Measurements from ENCODE around the gene POU2F2. TPM values are rescaled to one million over a fixed set of nuclear protein-coding genes. Genes with fewer than 3 reads are reported as not detected.

The POU2F2 gene
- total and polyA plus RNA-seq, 9 of the 15 experiments (the other 6 are each of a cell fraction or from before 2014, with no cell fraction given), result 0.03 to 0.68 (median 0.14) TPM

GRCh38 chr19:42075616-42076379 is 56.4 kb downstream of the POU2F2 start, which contains the start of gene ZNF574 (continued):
- TF ChIP-seq ARID2 (IDR thresholded peaks at IDR 0.05) (no peak), THRAP3 (IDR thresholded peaks at IDR 0.05; ENCODE audit: borderline replicate concordance) (no peak), DMBX1 (CRISPR knock-in tag; IDR thresholded peaks at IDR 0.05; ENCODE audit: borderline replicate concordance) (no peak), ZNF507 (tag; conservative IDR thresholded peaks at IDR 0.05) (no peak), SP1 (CRISPR knock-in tag; IDR thresholded peaks at IDR 0.05) (peak; percentile 91), ARNT (IDR thresholded peaks at IDR 0.05) (no peak), MTF1 (CRISPR knock-in tag; IDR thresholded peaks at IDR 0.05; ENCODE audit: borderline replicate concordance) (no peak), CHAMP1 (IDR thresholded peaks at IDR 0.05) (no peak), ZNF224 (CRISPR knock-in tag; IDR thresholded peaks at IDR 0.05) (no peak), SRSF3 (IDR thresholded peaks at IDR 0.05; ENCODE audit: insufficient read depth, low read length) (no peak), NELFE (IDR thresholded peaks at IDR 0.05; ENCODE audit: insufficient read depth, insufficient read length) (no peak), NRF1 (conservative IDR thresholded peaks at IDR 0.05 in 1 of 2, IDR thresholded peaks at IDR 0.05 in 1 of 2) (peak; percentile 83 to 86), THAP7 (CRISPR knock-in tag; IDR thresholded peaks at IDR 0.05) (no peak), ZNF764 (CRISPR knock-in tag; IDR thresholded peaks at IDR 0.05; ENCODE audit: low read depth) (no peak), MEIS2 (IDR thresholded peaks at IDR 0.05; ENCODE audit: partially characterized antibody) (no peak), CHCHD3 (CRISPR knock-in tag; IDR thresholded peaks at IDR 0.05) (peak; percentile 35; the same call in 1 of the 2 replicates), ZNF280A (IDR thresholded peaks at IDR 0.05; ENCODE audit: low read depth, partially characterized antibody) (no peak), CEBPG (CRISPR knock-in tag; IDR thresholded peaks at IDR 0.05) (no peak), CEBPG (tag; conservative IDR thresholded peaks at IDR 0.05 in 1 of 2, IDR thresholded peaks at IDR 0.05 in 1 of 2) (no peak), HMBOX1 (IDR thresholded peaks at IDR 0.05) (no peak), CREBBP (IDR thresholded peaks at IDR 0.05; ENCODE audit: low read depth, low read length) (no peak), TAF7 (tag; IDR thresholded peaks at IDR 0.05) (peak; percentile 94), ASH1L (IDR thresholded peaks at IDR 0.05; ENCODE audit: borderline replicate concordance, low read depth, partially characterized antibody) (peak; percentile 98), STAT5A (IDR thresholded peaks at IDR 0.05; ENCODE audit: borderline replicate concordance, low read length) (no peak)

All from K562 (cell line).